ENCODE data around the gene ACTG1.

The ACTG1 gene

GRCh38 chr17:81520021-81520901 lies 7.7 kb upstream of the ACTG1 start:
- no peak for TF ChIP-seq CTCF (IDR thresholded peaks at IDR 0.05; ENCODE audit: control insufficient read depth, insufficient read depth, low read depth, low read length, missing control alignments)
- no peak for DNase-seq (ENCODE audit: low read depth)
- no peak overlapping the region for H3K4me3 ChIP-seq (ENCODE audit: control insufficient read depth, low read depth, low read length)

GRCh38 chr17:81519284-81520020 lies 6.9 kb upstream of the ACTG1 start:
- DNase-seq (ENCODE audit: low read depth), result no peak
- peak overlapping the region; percentile 80 for H3K4me3 ChIP-seq (ENCODE audit: control insufficient read depth, low read depth, low read length)
- no peak for TF ChIP-seq CTCF (IDR thresholded peaks at IDR 0.05; ENCODE audit: control insufficient read depth, insufficient read depth, low read depth, low read length, missing control alignments)

- DNase-seq (ENCODE audit: low read depth), result no peak
- H3K4me3 ChIP-seq (ENCODE audit: control insufficient read depth, low read depth, low read length), result peak overlapping the region; percentile 80
- TF ChIP-seq CTCF (IDR thresholded peaks at IDR 0.05; ENCODE audit: control insufficient read depth, insufficient read depth, low read depth, low read length, missing control alignments), result no peak
Measured at GRCh38 chr17:81518785-81519283, 6.2 kb upstream of the ACTG1 start.

- DNase-seq (ENCODE audit: low read depth), result no peak
- TF ChIP-seq CTCF (IDR thresholded peaks at IDR 0.05; ENCODE audit: control insufficient read depth, insufficient read depth, low read depth, low read length, missing control alignments), result no peak
- peak overlapping the region; percentile 80 for H3K4me3 ChIP-seq (ENCODE audit: control insufficient read depth, low read depth, low read length)
Measured at GRCh38 chr17:81518113-81518784, 5.7 kb upstream of the ACTG1 start.

- DNase-seq (ENCODE audit: low read depth), result no peak
- peak overlapping the region; percentile 80 for H3K4me3 ChIP-seq (ENCODE audit: control insufficient read depth, low read depth, low read length)
Measured at GRCh38 chr17:81517339-81518112, 4.9 kb upstream of the ACTG1 start.

More at GRCh38 chr17:81517339-81518112, 4.9 kb upstream of the ACTG1 start:
- TF ChIP-seq CTCF (IDR thresholded peaks at IDR 0.05; ENCODE audit: control insufficient read depth, insufficient read depth, low read depth, low read length, missing control alignments), result no peak
